ENCODE measurements around the gene TFR2. TPM values are rescaled to one million over a fixed set of nuclear protein-coding genes. Genes with fewer than 3 reads are reported as not detected.

The TFR2 gene
- total RNA-seq, 1 donor from 2014 or later: 0.35 TPM

DNA sequence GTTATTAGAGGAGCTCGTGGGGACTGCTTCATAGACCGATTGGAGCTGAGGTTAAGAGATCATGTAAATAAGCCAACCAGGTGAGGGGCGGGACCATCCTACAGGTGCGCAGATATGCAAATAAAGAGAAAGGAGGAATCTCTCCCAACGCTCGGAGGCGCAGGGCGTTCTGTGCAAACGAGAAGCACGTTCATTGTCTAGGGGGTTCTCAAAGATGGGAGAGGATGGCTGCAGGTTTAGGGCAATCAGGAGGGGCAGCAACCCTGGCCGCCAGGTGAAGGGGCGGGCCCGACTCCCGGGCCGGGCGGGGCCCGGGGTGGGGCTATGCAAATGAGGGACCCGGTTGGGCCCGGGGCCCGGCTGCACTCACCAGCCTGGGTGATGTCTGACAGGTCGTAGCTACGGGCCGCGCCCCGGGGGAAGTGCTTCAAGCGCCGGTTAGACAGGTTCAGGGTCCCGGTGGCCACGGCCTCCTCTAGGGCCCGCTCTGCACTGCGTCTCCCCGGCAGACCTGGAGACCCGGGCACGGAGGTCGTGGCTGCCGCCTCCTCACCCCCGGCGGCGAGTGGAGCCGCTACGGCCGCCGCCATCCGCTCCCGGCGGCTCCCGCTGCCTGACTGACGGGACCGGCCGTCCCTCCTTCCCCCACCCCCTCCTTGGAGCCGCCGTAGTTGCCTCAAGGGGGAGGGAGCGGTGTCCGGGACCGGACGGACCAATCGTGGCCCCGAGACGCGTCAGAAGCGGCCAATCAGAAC is 55.7 kb downstream of the TFR2 start, which contains the start of gene LRCH4:
LRCH4 (minus strand) TSS at position 619 of the 755 bp plus-strand sequence; CDS start at position 590, 29 bp downstream.
- Histone ChIP-seq H3K27me3 (ENCODE audit: low read depth) (no peaks in the 10 kb centered on the region), H3K27ac (peak within 1 kb of the TSS; percentile 98), H3K36me3 (peaks cover 26% of the 10 kb centered on the region), H3K4me1 (peaks cover 50% of the 10 kb centered on the region), H3K4me3 (peak within 1 kb of the TSS; percentile 99), H3K9me3 (no peaks in the 10 kb centered on the region)
- TF ChIP-seq, protein P1, sequence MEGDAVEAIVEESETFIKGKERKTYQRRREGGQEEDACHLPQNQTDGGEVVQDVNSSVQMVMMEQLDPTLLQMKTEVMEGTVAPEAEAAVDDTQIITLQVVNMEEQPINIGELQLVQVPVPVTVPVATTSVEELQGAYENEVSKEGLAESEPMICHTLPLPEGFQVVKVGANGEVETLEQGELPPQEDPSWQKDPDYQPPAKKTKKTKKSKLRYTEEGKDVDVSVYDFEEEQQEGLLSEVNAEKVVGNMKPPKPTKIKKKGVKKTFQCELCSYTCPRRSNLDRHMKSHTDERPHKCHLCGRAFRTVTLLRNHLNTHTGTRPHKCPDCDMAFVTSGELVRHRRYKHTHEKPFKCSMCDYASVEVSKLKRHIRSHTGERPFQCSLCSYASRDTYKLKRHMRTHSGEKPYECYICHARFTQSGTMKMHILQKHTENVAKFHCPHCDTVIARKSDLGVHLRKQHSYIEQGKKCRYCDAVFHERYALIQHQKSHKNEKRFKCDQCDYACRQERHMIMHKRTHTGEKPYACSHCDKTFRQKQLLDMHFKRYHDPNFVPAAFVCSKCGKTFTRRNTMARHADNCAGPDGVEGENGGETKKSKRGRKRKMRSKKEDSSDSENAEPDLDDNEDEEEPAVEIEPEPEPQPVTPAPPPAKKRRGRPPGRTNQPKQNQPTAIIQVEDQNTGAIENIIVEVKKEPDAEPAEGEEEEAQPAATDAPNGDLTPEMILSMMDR (IDR thresholded peaks at IDR 0.05): no peak
- ATAC-seq (peak; percentile 53 to 61), DNase-seq (peak; percentile 70)
- intact Hi-C loops (cut with DNase I): no loop called here

DNA sequence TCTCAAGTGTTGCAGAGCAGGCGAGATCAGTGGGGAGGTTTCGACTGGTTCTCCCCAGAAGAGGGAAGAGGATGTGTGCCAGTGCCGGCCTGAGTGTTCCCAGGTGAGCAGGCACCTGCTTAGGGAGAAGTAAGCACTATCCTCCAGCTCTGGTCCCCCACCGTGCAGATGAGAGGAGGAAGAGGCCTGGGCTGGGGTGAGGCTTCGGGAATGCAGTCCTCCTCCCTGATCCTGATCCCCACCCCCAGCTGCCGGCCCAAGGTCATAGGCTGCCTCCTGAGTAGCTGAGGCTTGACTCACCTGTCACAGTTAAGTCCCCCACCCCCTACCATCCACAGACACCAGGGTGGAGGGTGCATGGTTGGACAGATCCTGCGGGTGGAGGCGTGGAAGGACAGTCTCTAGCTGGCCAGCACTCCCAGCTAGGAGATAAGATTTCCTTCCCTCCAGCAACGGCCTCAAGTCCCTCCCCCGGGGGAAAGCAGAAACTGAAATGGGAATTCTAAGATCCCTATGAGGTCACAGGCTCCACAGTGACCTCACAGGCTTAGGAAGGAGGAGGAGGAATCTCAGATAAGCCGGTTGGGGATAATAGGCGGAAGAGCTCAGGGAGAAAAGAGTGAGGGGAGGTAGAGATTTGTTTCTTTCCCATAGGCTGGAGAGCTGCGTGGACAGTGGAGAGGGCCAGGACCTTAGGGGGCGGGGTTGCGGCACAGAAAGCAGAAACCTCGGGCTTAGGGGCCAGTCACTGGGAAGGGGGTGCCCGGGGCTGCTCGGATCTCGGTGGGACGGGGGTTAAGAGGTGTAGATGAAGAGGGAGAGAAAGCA is 56.5 kb downstream of the TFR2 start:
- Histone ChIP-seq H3K4me1 (peaks cover 50% of the 10 kb centered on the region), H3K27me3 (ENCODE audit: low read depth) (no peaks in the 10 kb centered on the region), H3K9me3 (no peaks in the 10 kb centered on the region), H3K27ac (peak overlapping the region; percentile 98), H3K4me3 (peak overlapping the region; percentile 99), H3K36me3 (peaks cover 29% of the 10 kb centered on the region)
- intact Hi-C loops (cut with DNase I): no loop called here
- TF ChIP-seq, protein P1 (IDR thresholded peaks at IDR 0.05): no peak
- peak in 1 of 2 donors; percentile 0 for ATAC-seq
- peak; percentile 59 for DNase-seq

DNA sequence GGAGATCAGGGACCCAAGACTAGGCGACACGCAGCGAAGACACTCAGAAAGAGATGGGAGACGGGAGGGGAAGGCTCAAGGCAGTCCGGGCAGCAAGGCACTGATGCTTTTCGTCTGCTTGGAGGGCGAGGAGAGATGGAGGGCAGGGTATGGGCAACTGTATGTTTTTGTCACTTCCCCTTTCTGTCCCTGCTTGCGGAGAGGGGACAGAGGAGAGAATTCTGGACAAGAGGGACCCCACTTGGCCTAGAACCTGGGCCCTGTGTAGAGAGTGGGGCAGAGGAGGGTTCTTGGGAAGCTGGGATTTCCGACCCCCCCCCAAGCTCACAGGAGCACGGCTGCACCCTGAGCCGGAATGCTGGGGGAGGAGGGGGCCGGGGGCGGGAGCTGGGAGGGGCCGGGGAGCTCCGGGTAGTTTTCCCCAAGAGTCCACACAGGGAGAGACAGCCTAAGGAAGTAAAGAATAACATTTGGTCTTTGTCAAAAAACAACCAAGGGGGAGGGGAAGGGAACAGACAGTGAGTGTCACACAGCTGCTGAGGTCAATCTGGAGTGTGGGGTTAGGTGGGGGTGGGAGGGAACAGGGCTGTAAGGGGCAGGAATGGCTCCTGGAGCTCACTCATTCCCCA is 57.2 kb downstream of the TFR2 start:
- Histone ChIP-seq H3K4me3 (peak overlapping the region; percentile 99), H3K9me3 (no peaks in the 10 kb centered on the region), H3K27me3 (ENCODE audit: low read depth) (no peaks in the 10 kb centered on the region), H3K4me1 (peaks cover 50% of the 10 kb centered on the region), H3K36me3 (peaks cover 37% of the 10 kb centered on the region), H3K27ac (peak overlapping the region; percentile 98)
- TF ChIP-seq, protein P1 (IDR thresholded peaks at IDR 0.05): no peak
- DNase-seq: peak; percentile 58
- ATAC-seq: no peak
- intact Hi-C loops (cut with DNase I): no loop called here

DNA sequence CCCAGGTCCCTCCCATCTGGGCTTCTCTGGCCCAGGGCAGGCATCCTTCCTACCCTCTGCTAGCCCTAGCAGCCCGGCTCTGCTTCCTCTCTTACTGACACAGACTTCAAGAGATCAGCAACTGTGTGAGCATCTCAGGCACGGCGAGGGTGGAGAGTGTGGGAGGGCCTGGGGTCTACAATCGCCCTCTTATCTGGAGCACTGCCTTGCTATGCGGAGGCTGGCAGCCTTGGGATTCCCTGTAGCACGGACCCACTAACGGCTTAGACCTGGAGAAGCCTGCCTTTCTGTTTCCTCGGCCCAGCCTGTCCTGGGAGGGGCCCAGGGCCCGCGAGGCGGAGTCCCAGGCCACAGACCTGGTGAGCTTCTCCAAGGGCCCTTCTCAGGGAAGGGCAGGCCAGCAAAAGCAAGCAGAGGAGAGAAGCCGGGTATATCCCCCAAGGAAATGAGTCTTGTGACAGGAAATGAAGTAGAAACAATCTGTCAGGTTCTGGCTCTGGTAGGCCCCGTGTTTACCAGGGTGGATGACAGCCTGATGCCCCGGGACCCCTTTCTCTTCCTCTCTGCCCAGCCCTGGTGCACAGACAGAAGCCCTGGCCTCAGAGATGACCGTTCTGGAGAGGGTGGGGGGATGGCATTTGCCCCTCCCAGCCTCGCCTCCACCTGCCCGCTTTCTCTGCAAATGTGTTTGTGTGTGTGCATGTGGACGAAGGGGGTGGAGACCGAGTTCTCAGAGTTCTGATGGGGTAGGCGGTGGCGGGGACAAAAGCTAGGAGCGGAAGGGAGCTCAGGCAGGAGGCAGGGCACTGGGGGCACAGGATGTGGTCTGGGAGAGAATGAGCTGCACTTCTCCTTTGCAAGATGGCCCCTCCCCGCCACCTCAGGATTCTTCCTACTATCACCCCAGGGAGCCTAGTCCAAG is 58.0 kb downstream of the TFR2 start:
- H3K4me1 ChIP-seq: peaks cover 50% of the 10 kb centered on the region
- peak overlapping the region; percentile 98 for H3K27ac ChIP-seq
- DNase-seq (peak; percentile 87), ATAC-seq (peak; percentile 13 to 31)
- intact Hi-C loops (cut with DNase I): no loop called here
- no peaks in the 10 kb centered on the region for H3K27me3 ChIP-seq (ENCODE audit: low read depth)
- H3K36me3 ChIP-seq: peaks cover 45% of the 10 kb centered on the region
- no peaks in the 10 kb centered on the region for H3K9me3 ChIP-seq
- TF ChIP-seq, protein P1 (IDR thresholded peaks at IDR 0.05): no peak
- H3K4me3 ChIP-seq: peak overlapping the region; percentile 99

Measured in lower lobe of right lung (tissue), 2 donors.